Body of pancreas (tissue), 4 donors: ENCODE measurements around the gene RAVER1.

Experiments used
- CTCF ChIP-seq, 7 experiments: fragments of 450-650 bp in 4 of 7; fragments of 200-600 bp in 3 of 7; sonication (generic) in 3 of 7; IDR thresholded peaks; one replicate each; pipeline ENCODE4 v1.5.1; 2016 to 2019; ENCODE audit warnings: antibody characterized with exemption in 7 of 7
- POLR2A ChIP-seq, 3 donors: fragments of 450-650 bp; IDR thresholded peaks; one replicate each; pipeline ENCODE4 v1.6.1; 2016; ENCODE audit warnings: antibody characterized with exemption in 3 of 3, mild to moderate bottlenecking in 2 of 3

- TF ChIP-seq CTCF (IDR thresholded peaks at IDR 0.05) = no peak
- no peak for TF ChIP-seq POLR2A (IDR thresholded peaks at IDR 0.05)
These were observed 10.2 kb upstream of the RAVER1 start for GRCh38 chr19:10343495-10343894.
